SK-N-SH treated with all-trans-retinoic acid at 6 μM for 48 hours (cell line): ENCODE data around the gene DOCK11.
A peak's percentile ranks its signal among the peaks of the same experiment; 100 is the strongest.

Experiments used
- ATAC-seq: fragments of 200-7000 bp; cut with Tn5 transposase; 3 replicates; pipeline ENCODE4 v1.9.1; 2020; ENCODE audit warnings: mild to moderate bottlenecking, moderate library complexity
- ARNTL ChIP-seq: fragments of 450-650 bp; formaldehyde crosslinking; IDR thresholded peaks from 2 replicates; pipeline ENCODE4 v1.5.0; 2020; ENCODE audit warnings: low read depth, mild to moderate bottlenecking, moderate library complexity, borderline replicate concordance
- BACH2 ChIP-seq: fragments of 250-450 bp; sonication (Bioruptor Pico); IDR thresholded peaks from 2 replicates; pipeline ENCODE4 v1.9.0; 2021; ENCODE audit warnings: mild to moderate bottlenecking, borderline replicate concordance
- CREB5 ChIP-seq: fragments of 250-450 bp; sonication (Bioruptor Pico); IDR thresholded peaks from 2 replicates; pipeline ENCODE4 v1.5.1; 2020; ENCODE audit warnings: low read depth, mild to moderate bottlenecking, moderate library complexity
- CSDC2 ChIP-seq: fragments of 250-450 bp; sonication (Bioruptor Pico); IDR thresholded peaks from 2 replicates; pipeline ENCODE4 v1.5.0; 2020; ENCODE audit warnings: mild to moderate bottlenecking, moderate library complexity
- CSRNP3 ChIP-seq: fragments of 250-450 bp; sonication (Bioruptor Pico); IDR thresholded peaks from 2 replicates; pipeline ENCODE4 v1.5.1; 2021; ENCODE audit warnings: mild to moderate bottlenecking, moderate library complexity
- GLIS3 ChIP-seq: fragments of 250-450 bp; sonication (Bioruptor Pico); IDR thresholded peaks from 2 replicates; pipeline ENCODE4 v1.5.0; 2020; ENCODE audit warnings: mild to moderate bottlenecking, moderate library complexity
- ISL1 ChIP-seq: fragments of 250-450 bp; sonication (Bioruptor Pico); IDR thresholded peaks from 2 replicates; pipeline ENCODE4 v2.1.2; 2022; ENCODE audit warnings: mild to moderate bottlenecking, moderate library complexity
- OSR1 ChIP-seq: fragments of 250-450 bp; sonication (Bioruptor Pico); IDR thresholded peaks from 2 replicates; pipeline ENCODE4 v1.8.0; 2022; ENCODE audit warnings: moderate library complexity, mild to moderate bottlenecking, inconsistent platforms
- PATZ1 ChIP-seq: fragments of 250-450 bp; sonication (Bioruptor Pico); IDR thresholded peaks from 2 replicates; pipeline ENCODE4 v1.8.0; 2020; ENCODE audit warnings: mild to moderate bottlenecking, moderate library complexity, borderline replicate concordance
- PPARA ChIP-seq: fragments of 250-450 bp; sonication (Bioruptor Pico); IDR thresholded peaks from 2 replicates; pipeline ENCODE4 v1.5.0; 2020; ENCODE audit warnings: mild to moderate bottlenecking, borderline replicate concordance
- SNAI2 ChIP-seq: fragments of 250-450 bp; sonication (Bioruptor Pico); IDR thresholded peaks from 2 replicates; pipeline ENCODE4 v1.5.0; 2020; ENCODE audit warnings: mild to moderate bottlenecking, moderate library complexity
- TCF4 ChIP-seq: fragments of 250-450 bp; sonication (Bioruptor Pico); IDR thresholded peaks from 2 replicates; pipeline ENCODE4 v1.8.0; 2021; ENCODE audit warnings: mild to moderate bottlenecking, moderate library complexity, borderline replicate concordance
- TOX ChIP-seq: fragments of 250-450 bp; sonication (Bioruptor Pico); IDR thresholded peaks from 2 replicates; pipeline ENCODE4 v1.8.0; 2021; ENCODE audit warnings: mild to moderate bottlenecking, moderate library complexity, borderline replicate concordance
- TSHZ2 ChIP-seq: fragments of 250-450 bp; sonication (Bioruptor Pico); IDR thresholded peaks from 2 replicates; pipeline ENCODE4 v1.5.0; 2020; ENCODE audit warnings: mild to moderate bottlenecking, moderate library complexity
- ZFP3 ChIP-seq: fragments of 250-450 bp; sonication (Bioruptor Pico); IDR thresholded peaks from 2 replicates; pipeline ENCODE4 v1.5.0; 2020; ENCODE audit warnings: mild to moderate bottlenecking, moderate library complexity
- ZNF8 ChIP-seq: fragments of 450-650 bp; formaldehyde crosslinking; IDR thresholded peaks from 2 replicates; pipeline ENCODE4 v1.5.0; 2020; ENCODE audit warnings: mild to moderate bottlenecking, moderate library complexity

DOCK11 gene

GRCh38 chrX:118523920-118524319 is 28.3 kb downstream of the DOCK11 start:
- no peak for ATAC-seq
- no peak for TF ChIP-seq CSRNP3
- no peak for TF ChIP-seq SNAI2 (CRISPR knock-in tag)
- TF ChIP-seq BACH2 (CRISPR knock-in tag) = no peak
- no peak for TF ChIP-seq CSDC2 (CRISPR knock-in tag)
- no peak for TF ChIP-seq ZNF8 (CRISPR knock-in tag)
- no peak for TF ChIP-seq ZFP3 (CRISPR knock-in tag)

- TF ChIP-seq ZFP3 (CRISPR knock-in tag) (peak; percentile 69; the same call in 1 of the 2 replicates), ARNTL (no peak)
- ATAC-seq = no peak
Observed at GRCh38 chrX:118524344-118524743, 28.7 kb downstream of the DOCK11 start.

GRCh38 chrX:118525174-118525730 is 29.6 kb downstream of the DOCK11 start:
- no peak for ATAC-seq
- TF ChIP-seq TCF4 (CRISPR knock-in tag) (no peak), CSRNP3 (no peak), PPARA (CRISPR knock-in tag) (no peak), CSDC2 (CRISPR knock-in tag) (no peak)

GRCh38 chrX:118526149-118526548 is 30.5 kb downstream of the DOCK11 start:
- ATAC-seq = no peak; the same call in 2 of the 3 replicates
- no peak for TF ChIP-seq OSR1 (CRISPR knock-in tag)
- no peak for TF ChIP-seq CSDC2 (CRISPR knock-in tag)
- no peak for TF ChIP-seq TCF4 (CRISPR knock-in tag)
- TF ChIP-seq CREB5 (CRISPR knock-in tag) = no peak
- TF ChIP-seq TOX (CRISPR knock-in tag) = no peak
- no peak for TF ChIP-seq GLIS3
- no peak for TF ChIP-seq PPARA (CRISPR knock-in tag)
- TF ChIP-seq BACH2 (CRISPR knock-in tag) = no peak

GRCh38 chrX:118528071-118528737 is 32.6 kb downstream of the DOCK11 start:
- TF ChIP-seq BACH2 (CRISPR knock-in tag) (no peak), ZNF8 (CRISPR knock-in tag) (no peak), OSR1 (CRISPR knock-in tag) (no peak), SNAI2 (CRISPR knock-in tag) (no peak), CREB5 (CRISPR knock-in tag) (no peak), GLIS3 (no peak), ISL1 (CRISPR knock-in tag) (no peak), PATZ1 (CRISPR knock-in tag) (no peak), TSHZ2 (CRISPR knock-in tag) (no peak)
- ATAC-seq = no peak
